Epidermal melanocyte (primary cell): ENCODE results near the gene ZCCHC7.

Source experiments
- DNase-seq: peaks from one replicate; pipeline ENCODE4 v3.0.0; 2011; ENCODE audit warnings: low spot score; ENCODE audit not compliant: insufficient read length

The ZCCHC7 gene

GRCh38 chr9:37398464-37399025 is 278.2 kb downstream of the ZCCHC7 start:
- no peak for DNase-seq

DNA sequence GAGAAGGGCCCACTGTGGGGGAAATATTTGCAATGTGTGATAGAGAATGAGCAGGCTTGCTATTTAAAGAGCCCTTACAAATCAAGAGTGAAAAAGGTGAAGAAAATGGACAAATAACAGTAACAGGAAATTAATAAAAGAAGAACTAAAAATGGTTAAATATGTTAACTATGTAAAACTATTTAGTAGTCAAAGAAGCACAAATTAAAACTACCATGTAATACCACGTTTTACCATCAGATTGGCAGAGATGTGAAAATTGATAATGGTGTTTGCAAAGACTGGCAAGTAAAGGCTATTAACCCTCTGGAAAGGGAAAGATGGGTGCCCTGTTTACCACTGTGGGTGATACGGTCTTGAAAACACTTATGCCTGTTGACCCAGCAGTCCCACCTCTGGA is 279.0 kb downstream of the ZCCHC7 start:
- DNase-seq: no peak

- DNase-seq: no peak
Observed at GRCh38 chr9:37404590-37404989, 284.2 kb downstream of the ZCCHC7 start.

DNA sequence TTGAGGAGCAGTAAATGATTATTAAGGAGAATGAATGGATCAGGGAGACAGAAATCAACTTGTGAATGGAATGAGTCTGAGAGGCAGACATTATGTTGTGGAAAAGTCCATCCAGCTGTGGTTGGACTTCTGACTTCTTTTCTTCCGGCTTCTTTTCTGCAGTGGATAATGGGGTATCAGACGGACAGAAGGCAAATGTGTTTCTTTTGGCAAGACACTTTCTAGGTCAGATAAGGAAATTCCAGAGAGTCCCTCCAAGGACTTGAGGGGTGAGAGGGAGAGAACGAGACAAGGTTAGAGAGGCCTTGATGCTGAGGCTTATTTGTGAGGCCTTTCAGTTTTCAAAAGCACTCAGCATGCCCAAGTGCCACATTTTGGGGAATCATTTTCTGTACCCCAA is 285.0 kb downstream of the ZCCHC7 start:
- no peak for DNase-seq

GRCh38 chr9:37405764-37406380 is 285.5 kb downstream of the ZCCHC7 start:
- no peak for DNase-seq

DNA sequence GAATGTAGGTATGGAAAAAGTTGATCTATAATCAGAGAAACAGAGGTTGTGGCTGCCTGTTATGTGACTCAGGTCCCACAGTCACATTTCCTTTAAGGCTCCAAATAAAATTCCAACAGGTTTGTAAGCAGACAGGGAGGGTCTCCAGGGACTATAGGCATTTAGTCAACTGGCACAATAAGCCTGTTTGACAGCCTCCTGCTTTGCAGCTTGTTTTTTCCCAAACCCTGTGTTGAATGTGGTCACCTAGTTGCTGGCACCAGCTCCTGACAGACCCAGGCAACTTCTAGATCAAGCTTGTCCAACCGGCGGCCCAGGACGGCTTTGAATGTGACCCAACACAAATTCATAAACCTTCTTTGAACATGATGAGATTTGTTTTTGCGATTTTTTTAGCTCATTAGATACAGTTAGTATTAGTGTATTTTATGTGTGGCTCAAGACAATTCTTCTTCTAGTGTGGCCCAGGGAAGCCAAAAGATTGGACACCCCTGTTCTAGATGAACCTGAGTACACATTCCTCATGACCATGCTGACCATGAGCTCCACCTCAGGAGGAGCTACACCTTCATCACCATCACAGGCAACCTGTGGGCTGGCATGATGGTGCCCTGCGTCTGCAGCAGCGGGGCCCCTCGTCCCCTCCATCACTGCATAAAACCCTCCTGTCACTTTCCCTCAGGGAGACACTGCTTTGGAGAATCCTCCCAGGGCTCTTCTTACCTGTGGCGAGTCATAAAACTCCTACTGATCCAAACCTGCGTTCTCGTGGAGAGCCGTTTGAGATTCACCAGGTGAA is 286.4 kb downstream of the ZCCHC7 start:
- no peak for DNase-seq

DNA sequence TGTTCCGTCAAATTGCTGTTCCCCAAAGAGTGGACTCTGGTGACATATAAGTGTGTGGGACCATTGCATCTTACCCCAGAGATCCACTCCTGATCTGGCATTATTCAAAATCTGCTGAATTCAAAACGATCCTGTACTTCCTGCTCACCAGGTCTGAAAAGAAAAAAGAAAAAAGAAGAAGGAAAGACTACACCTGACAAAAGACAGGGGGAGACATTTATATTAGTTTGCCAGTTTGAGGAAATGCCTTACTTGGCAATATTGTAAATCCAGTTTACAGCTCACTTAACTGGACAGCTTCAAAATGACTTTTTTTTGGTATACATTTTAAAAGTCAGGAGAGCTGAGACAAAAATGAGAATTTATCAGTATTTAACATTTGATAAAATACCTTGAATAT is 287.1 kb downstream of the ZCCHC7 start:
- DNase-seq: no peak
